ENCODE measurements around the gene PARK7.

GRCh38 chr1:8004113-8004802, 42.7 kb downstream of the PARK7 start:
- TF ChIP-seq EP300 (IDR thresholded peaks at IDR 0.05; ENCODE audit: low read depth) (no peak), POLR2AphosphoS5 (IDR thresholded peaks at IDR 0.05) (no peak)

Measured in transverse colon (tissue), 3 donors.